NB4 (cell line): Measurements from ENCODE around the gene POU1F1.

ENCODE experiments used
- DNase-seq: peaks from one replicate; pipeline ENCODE4 v3.0.0; 2010; ENCODE audit warnings: low read depth
- H3K4me3 ChIP-seq: one replicate; pipeline ENCODE4 v1.5.1; 2011; ENCODE audit warnings: mild to moderate bottlenecking, low read depth, low read length, moderate library complexity
- CTCF ChIP-seq: IDR thresholded peaks from one replicate; pipeline ENCODE4 v1.5.1; 2012; ENCODE audit warnings: low read depth, low read length
- MYC ChIP-seq: IDR thresholded peaks from 2 replicates; pipeline ENCODE4 v1.6.1; 2011; ENCODE audit warnings: low read depth, low read length
- POLR2A ChIP-seq: IDR thresholded peaks from 2 replicates; pipeline ENCODE4 v1.6.1; 2011; ENCODE audit warnings: mild to moderate bottlenecking; ENCODE audit not compliant: insufficient read length; ENCODE audit errors: extremely low read depth
- TF ChIP-seq, protein P1 (sequence below): IDR thresholded peaks from 2 replicates; pipeline ENCODE4 v1.6.1; 2011; ENCODE audit warnings: low read depth, low read length

POU1F1 gene

GRCh38 chr3:87229113-87229512, 47.3 kb downstream of the POU1F1 start:
- TF ChIP-seq MYC: no peak
- TF ChIP-seq, protein P1, sequence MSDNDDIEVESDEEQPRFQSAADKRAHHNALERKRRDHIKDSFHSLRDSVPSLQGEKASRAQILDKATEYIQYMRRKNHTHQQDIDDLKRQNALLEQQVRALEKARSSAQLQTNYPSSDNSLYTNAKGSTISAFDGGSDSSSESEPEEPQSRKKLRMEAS: no peak
- no peak for TF ChIP-seq POLR2A
- no peak for TF ChIP-seq CTCF
- no peak for DNase-seq
- H3K4me3 ChIP-seq: no peak overlapping the region

- no peak for DNase-seq
- H3K4me3 ChIP-seq: peak overlapping the region; percentile 85
- TF ChIP-seq MYC (no peak), CTCF (no peak), POLR2A (no peak)
Measured at GRCh38 chr3:87228316-87228715, 48.1 kb downstream of the POU1F1 start.

GRCh38 chr3:87227835-87228144, 48.6 kb downstream of the POU1F1 start:
- peak overlapping the region; percentile 85 for H3K4me3 ChIP-seq
- no peak for DNase-seq
- TF ChIP-seq MYC (no peak), POLR2A (no peak), CTCF (no peak)
- TF ChIP-seq, protein P1: no peak

DNA sequence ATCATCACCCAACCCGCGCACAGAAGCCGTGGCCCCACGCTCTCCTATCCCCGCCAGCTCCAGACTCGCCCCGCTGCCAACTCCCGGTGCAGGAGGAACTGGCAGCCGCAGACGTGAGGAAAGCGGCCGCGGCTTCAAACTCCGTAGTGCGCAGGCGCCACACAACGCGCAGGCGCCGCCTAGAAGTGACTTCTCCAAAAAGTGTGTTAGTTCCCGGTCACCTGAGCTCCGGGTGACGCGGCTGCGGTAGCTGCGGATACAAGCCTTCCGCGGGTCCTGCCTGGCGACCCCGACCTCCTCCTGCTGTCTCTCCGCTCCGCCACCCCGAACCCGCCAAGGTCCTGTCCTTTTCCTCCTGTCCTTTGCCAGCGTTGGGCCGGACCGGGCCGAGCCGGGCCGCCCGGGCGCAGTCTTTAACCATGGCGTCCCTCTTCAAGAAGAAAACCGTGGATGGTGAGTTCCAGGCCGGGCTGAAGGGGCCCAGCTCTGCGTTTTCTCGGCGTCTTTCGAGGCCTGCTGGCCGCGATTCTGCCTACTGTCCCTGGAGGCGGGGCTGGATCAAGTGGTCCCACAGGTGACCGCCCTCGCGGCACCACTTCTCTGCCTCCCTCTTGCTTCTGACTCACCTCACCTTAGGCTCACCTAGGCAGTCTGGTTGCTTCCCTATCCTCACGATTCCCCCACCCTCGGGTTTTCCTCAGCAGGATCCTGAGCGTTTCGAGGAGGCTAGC, 49.1 kb downstream of the POU1F1 start, which contains the start of gene CHMP2B:
CHMP2B (plus strand) TSS at position 206 of the 731 bp plus-strand sequence; CDS start at position 420, 214 bp downstream.
- DNase-seq: peak; percentile 89
- peak within 1 kb of the TSS; percentile 85 for H3K4me3 ChIP-seq
- TF ChIP-seq CTCF (no peak), POLR2A (peak; percentile 60)

GRCh38 chr3:87225659-87226058, 50.7 kb downstream of the POU1F1 start:
- DNase-seq: peak; percentile 2
- H3K4me3 ChIP-seq: no peak overlapping the region
- no peak for TF ChIP-seq MYC
- no peak for TF ChIP-seq POLR2A
- TF ChIP-seq, protein P1: no peak
- TF ChIP-seq CTCF: no peak

GRCh38 chr3:87219611-87220010, 56.8 kb downstream of the POU1F1 start:
- no peak overlapping the region for H3K4me3 ChIP-seq
- DNase-seq: no peak
- TF ChIP-seq, protein P1: no peak
- TF ChIP-seq POLR2A (no peak), MYC (no peak), CTCF (no peak)
